Common myeloid progenitor, CD34-positive (primary cell): ENCODE data around the gene DNMT1.

Experiments used
- CTCF ChIA-PET: fragments of 350-600 bp; sonication (Branson Sonifier 250); formaldehyde crosslinking; loops from one replicate; lab custom pipeline; 2021; ENCODE audit warnings: antibody characterized with exemption; lab: Charles Lee
- POLR2A ChIA-PET: fragments of 350-600 bp; sonication (Branson Sonifier 250); formaldehyde crosslinking; loops from one replicate; lab custom pipeline; 2021; ENCODE audit warnings: antibody characterized with exemption; lab: Charles Lee
- DNase-seq, 3 donors: peaks; one replicate each; pipeline versions ENCODE4 v3.0.0 to v3.0.0-alpha.2; 2013
- H3K27ac ChIP-seq, 2 experiments: 1 replicate in 1 of 2; 2 replicates in 1 of 2; pipeline ENCODE4 v1.7.0; 2013; ENCODE audit warnings: inconsistent platforms in 2 of 2, low read length in 2 of 2, mild to moderate bottlenecking in 2 of 2, low read depth in 1 of 2, moderate library complexity in 1 of 2; ENCODE audit not compliant: severe bottlenecking in 2 of 2, insufficient read depth in 1 of 2, poor library complexity in 1 of 2
- H3K27me3 ChIP-seq, 5 experiments: replicated peaks in 2 of 5; 1 replicate in 3 of 5; 2 replicates in 2 of 5; pipeline versions ENCODE4 v1.6.1 to v1.7.0; 2013; ENCODE audit warnings: low read length in 4 of 5, mild to moderate bottlenecking in 2 of 5, moderate library complexity in 2 of 5, inconsistent platforms in 1 of 5; ENCODE audit not compliant: insufficient read depth in 5 of 5, control insufficient read depth in 4 of 5
- H3K36me3 ChIP-seq, 4 experiments: 1 replicate in 2 of 4; 2 replicates in 2 of 4; pipeline versions ENCODE4 v1.6.1 to v1.7.0; 2013; ENCODE audit warnings: low read length in 3 of 4, control low read depth in 1 of 4, mild to moderate bottlenecking in 1 of 4; ENCODE audit not compliant: control insufficient read depth in 4 of 4, insufficient read depth in 4 of 4
- H3K4me1 ChIP-seq, 4 experiments: 1 replicate in 3 of 4; 2 replicates in 1 of 4; pipeline versions ENCODE4 v1.6.1 to v1.7.1; 2013; ENCODE audit warnings: low read length in 3 of 4, mild to moderate bottlenecking in 3 of 4, control low read depth in 1 of 4, inconsistent platforms in 1 of 4, moderate library complexity in 1 of 4; ENCODE audit not compliant: control insufficient read depth in 4 of 4, insufficient read depth in 4 of 4; ENCODE audit errors: control extremely low read depth in 1 of 4
- H3K4me3 ChIP-seq, 7 experiments: 1 replicate in 4 of 7; 2 replicates in 3 of 7; pipeline versions ENCODE4 v1.5.1 to v1.7.0; 2013; ENCODE audit warnings: mild to moderate bottlenecking in 7 of 7, low read length in 6 of 7, moderate library complexity in 6 of 7, inconsistent platforms in 2 of 7, low read depth in 2 of 7, control low read depth in 1 of 7; ENCODE audit not compliant: insufficient read depth in 4 of 7, control insufficient read depth in 1 of 7; ENCODE audit errors: extremely low read depth in 1 of 7
- H3K9me3 ChIP-seq, 5 experiments: 1 replicate in 4 of 5; 2 replicates in 1 of 5; pipeline versions ENCODE4 v1.6.1 to v1.7.1; 2013; ENCODE audit warnings: low read length in 4 of 5, mild to moderate bottlenecking in 2 of 5, inconsistent platforms in 1 of 5, low read depth in 1 of 5, moderate library complexity in 1 of 5; ENCODE audit not compliant: control insufficient read depth in 4 of 5, insufficient read depth in 2 of 5; ENCODE audit errors: control extremely low read depth in 1 of 5
- WGBS: methylation state at CpG from one replicate; pipeline ENCODE4 v1.1.5; 2013; ENCODE audit not compliant: insufficient coverage; 5-methylcytosine and 5-hydroxymethylcytosine counted together

The DNMT1 gene

DNA sequence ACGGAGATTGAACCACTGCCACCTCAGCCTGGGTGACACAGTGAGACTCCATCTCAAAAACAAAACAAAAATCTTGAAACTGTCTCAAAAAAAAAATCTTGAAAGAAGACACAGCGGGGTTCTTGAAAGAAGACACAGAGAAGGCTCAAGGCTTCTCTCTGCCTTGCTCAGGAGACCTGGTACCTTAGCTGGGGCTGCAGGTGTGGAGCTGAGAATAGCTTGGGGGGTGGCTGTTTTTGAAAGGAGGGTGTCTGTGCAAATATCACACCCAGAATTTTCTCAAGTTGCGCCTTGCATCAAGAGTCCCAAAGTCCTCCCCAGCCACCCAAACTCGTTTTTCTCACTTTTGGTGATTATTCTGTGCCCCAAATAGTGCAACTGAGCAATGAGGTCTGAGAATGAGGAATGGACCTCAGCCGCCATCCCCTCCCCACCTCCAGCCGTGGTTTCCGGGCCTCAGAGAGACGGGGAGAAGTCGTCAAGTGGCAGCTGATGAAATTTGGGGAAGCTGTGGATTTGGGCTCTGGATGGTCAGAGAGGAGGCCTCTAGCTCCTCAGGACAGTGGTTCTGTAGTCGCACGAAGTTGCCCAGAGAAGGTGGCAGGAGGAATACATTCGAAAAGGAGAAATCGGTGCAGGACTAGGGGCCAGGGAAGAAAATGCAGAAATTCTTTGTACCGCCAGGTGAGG, 27.6 kb upstream of the DNMT1 start:
- Histone ChIP-seq H3K9me3 (no peaks in the 10 kb centered on the region), H3K36me3 (peaks cover 0 to 4% (median 0%) of the 10 kb centered on the region in 4 experiments), H3K4me3 (no peak overlapping the region), H3K4me1 (peaks cover 6 to 23% (median 20%) of the 10 kb centered on the region in 4 experiments), H3K27me3 (no peaks in the 10 kb centered on the region), H3K27ac (no peak overlapping the region)
- ChIA-PET POLR2A (no interaction called here), CTCF (interaction anchor here (0.5 to 5.3 kb wide), 3 partner anchors 19 to 28 kb away, joined by 3 to 36 read pairs (median 6); no protein-coding TSS in a partner anchor)
- 42% methylated on average over 7 of the region's 14 CpGs for WGBS
- DNase-seq: peak in 2 of 3 donors; percentile 27 to 33

DNA sequence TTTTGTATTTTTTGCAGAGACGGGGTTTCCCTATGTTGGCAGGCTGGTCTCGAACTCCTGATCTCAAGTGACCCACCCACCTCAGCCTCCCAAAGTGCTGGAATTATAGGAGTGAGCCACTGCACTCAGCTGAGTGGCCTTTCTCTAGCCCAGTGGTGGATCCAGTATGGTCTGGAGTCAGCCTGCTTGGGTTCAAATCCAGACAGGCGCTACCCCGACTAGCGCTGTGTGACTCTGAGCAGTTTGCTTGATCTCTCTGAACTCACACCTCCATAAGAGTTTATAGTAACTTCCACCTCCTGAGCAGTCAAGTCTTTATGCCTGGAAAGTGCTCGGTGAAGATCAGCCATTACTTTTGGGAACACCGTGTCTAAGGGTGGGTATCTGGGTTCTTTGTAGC, 25.9 kb upstream of the DNMT1 start:
- DNase-seq: no peak
- Histone ChIP-seq H3K27me3 (no peaks in the 10 kb centered on the region), H3K36me3 (peaks cover 0 to 4% (median 0%) of the 10 kb centered on the region in 4 experiments), H3K4me3 (no peak overlapping the region), H3K27ac (no peak overlapping the region), H3K4me1 (peaks cover 6 to 23% (median 20%) of the 10 kb centered on the region in 4 experiments), H3K9me3 (no peaks in the 10 kb centered on the region)
- POLR2A ChIA-PET: no interaction called here
- 97% methylated on average over 6 of the region's 7 CpGs for WGBS
- CTCF ChIA-PET: interaction anchor here (0.8 to 5.3 kb wide), 7 partner anchors 8 to 39 kb away, joined by 3 to 36 read pairs (median 4); partner anchors contain the start of gene DNMT1

- 62% methylated on average over 2 of the region's 3 CpGs for WGBS
- Histone ChIP-seq H3K36me3 (peaks cover 0 to 4% (median 0%) of the 10 kb centered on the region in 4 experiments), H3K27me3 (no peaks in the 10 kb centered on the region), H3K4me3 (no peak overlapping the region), H3K9me3 (no peaks in the 10 kb centered on the region), H3K27ac (no peak overlapping the region), H3K4me1 (peaks cover 6 to 23% (median 20%) of the 10 kb centered on the region in 4 experiments)
- ChIA-PET POLR2A (no interaction called here), CTCF (interaction anchor here (0.6 to 5.3 kb wide), 5 partner anchors 9 to 30 kb away, joined by 4 to 36 read pairs (median 5); partner anchors contain the start of gene DNMT1)
- DNase-seq: peak; percentile 53 to 88 (median 86)
Observed at GRCh38 chr19:10219678-10220077, 24.9 kb upstream of the DNMT1 start.

DNA sequence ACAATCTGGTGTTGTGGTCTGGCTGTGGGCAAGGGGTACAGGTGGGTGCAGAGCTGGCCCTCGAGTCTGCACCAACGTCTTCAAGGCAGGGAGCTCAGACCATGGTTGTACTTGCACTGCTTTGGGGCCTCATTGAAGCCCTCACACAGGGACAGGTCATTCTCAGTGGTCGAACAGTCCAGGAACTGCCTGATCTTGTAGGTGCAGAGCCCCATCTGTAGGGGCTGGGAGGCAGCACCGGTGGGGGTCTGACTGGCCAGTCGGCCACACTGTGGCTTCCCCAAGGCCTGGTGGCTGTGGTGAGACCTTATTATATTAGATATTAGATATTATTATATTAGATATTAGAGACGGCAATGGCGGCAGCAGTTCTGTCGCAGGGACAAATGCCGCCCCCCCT, 22.3 kb upstream of the DNMT1 start:
- Histone ChIP-seq H3K9me3 (no peaks in the 10 kb centered on the region), H3K27ac (no peak overlapping the region), H3K4me3 (no peak overlapping the region), H3K27me3 (no peaks in the 10 kb centered on the region), H3K4me1 (peaks cover under 1 to 14% (median 9%) of the 10 kb centered on the region in 4 experiments), H3K36me3 (no peaks in the 10 kb centered on the region)
- ChIA-PET CTCF (no interaction called here), POLR2A (no interaction called here)
- DNase-seq: no peak
- WGBS: 95% methylated on average over 6 of the region's 9 CpGs

DNA sequence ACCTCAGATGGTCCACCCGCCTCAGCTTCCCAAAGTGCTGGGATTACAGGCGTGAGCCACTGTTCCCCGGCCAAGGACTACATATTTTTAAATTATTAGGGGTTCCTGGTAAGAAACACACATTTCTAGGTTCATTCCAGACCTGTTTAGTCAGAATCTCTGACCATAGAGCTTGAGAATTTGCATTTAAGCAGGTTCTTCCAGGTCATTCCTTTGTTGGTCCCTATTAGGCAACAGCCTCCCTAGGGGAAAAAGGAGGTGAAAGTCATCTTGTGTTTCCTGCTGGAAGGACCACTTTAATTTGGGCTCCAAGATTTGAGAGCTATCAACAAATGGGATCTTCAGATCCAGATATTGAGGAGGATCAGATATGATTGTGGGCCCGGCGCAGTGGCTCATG, 20.0 kb upstream of the DNMT1 start:
- H3K27me3 ChIP-seq: no peaks in the 10 kb centered on the region
- H3K9me3 ChIP-seq: no peaks in the 10 kb centered on the region
- POLR2A ChIA-PET: no interaction called here
- H3K4me3 ChIP-seq: no peak overlapping the region
- no peak for DNase-seq
- WGBS: 100% methylated on average over 3 of the region's 5 CpGs
- H3K4me1 ChIP-seq: peaks cover 0 to 6% (median 2%) of the 10 kb centered on the region in 4 experiments
- H3K27ac ChIP-seq: no peak overlapping the region
- H3K36me3 ChIP-seq: no peaks in the 10 kb centered on the region
- CTCF ChIA-PET: interaction anchor here (1.0 to 2.5 kb wide), 2 partner anchors 13 to 14 kb away, joined by 3 to 9 read pairs; no protein-coding TSS in a partner anchor

DNA sequence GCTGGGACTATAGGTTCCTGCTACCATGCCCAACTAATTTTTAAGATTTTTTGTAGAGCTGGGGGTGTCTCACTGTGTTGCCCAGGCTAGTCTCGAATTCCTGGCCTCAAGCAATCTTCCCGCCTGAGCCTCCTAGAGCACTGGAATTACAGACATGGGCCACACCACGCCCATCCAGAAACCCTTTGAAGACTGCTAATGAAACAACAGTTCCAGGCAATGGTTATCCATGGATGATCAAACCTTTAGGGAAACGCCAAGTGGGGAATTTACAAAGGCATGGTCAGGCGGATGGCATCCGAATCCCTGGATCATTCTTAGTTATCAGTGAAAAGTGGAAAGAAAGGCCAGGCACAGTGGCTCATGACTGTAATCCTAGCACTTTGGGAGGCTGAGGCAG, 16.9 kb upstream of the DNMT1 start:
- no peaks in the 10 kb centered on the region for H3K36me3 ChIP-seq
- ChIA-PET CTCF (interaction anchor here (1.0 to 1.8 kb wide), 2 partner anchors 26 to 38 kb away, joined by 3 to 5 read pairs; no protein-coding TSS in a partner anchor), POLR2A (no interaction called here)
- no peak for DNase-seq
- no peak overlapping the region for H3K4me3 ChIP-seq
- H3K27me3 ChIP-seq: no peaks in the 10 kb centered on the region
- WGBS: 99% methylated on average over 6 of the region's 6 CpGs
- peaks cover 0 to 2% (median 0%) of the 10 kb centered on the region in 5 experiments for H3K9me3 ChIP-seq
- H3K27ac ChIP-seq: no peak overlapping the region
- peaks cover 0 to 6% (median 0%) of the 10 kb centered on the region in 4 experiments for H3K4me1 ChIP-seq

- ChIA-PET POLR2A (no interaction called here), CTCF (interaction anchor here (1.0 to 1.8 kb wide), 3 partner anchors 10 to 38 kb away, joined by 3 to 6 read pairs (median 5); no protein-coding TSS in a partner anchor)
- Histone ChIP-seq H3K27me3 (no peaks in the 10 kb centered on the region), H3K36me3 (no peaks in the 10 kb centered on the region), H3K4me3 (no peak overlapping the region), H3K4me1 (peaks cover 0 to 6% (median 0%) of the 10 kb centered on the region in 4 experiments), H3K27ac (no peak overlapping the region), H3K9me3 (peaks cover 0 to 2% (median 0%) of the 10 kb centered on the region in 5 experiments)
- peak in 1 of 3 donors; percentile 31 for DNase-seq
- WGBS: 67% methylated on average over 1 of the region's 4 CpGs
Observed at GRCh38 chr19:10211061-10211460, 16.3 kb upstream of the DNMT1 start.
